Peyer's patch (tissue), 4 donors: ENCODE measurements around the gene FAAP100. TPM values are rescaled to one million over a fixed set of nuclear protein-coding genes. Genes with fewer than 3 reads are reported as not detected.

Source experiments
- DNase-seq, 3 donors: peaks; one replicate each; pipeline ENCODE4 v3.0.0-alpha.2; 2017 to 2019
- H3K27ac ChIP-seq, 4 donors: fragments of 200-600 bp; sonication (generic); one replicate each; pipeline ENCODE4 v1.5.1; 2016 to 2019
- H3K27me3 ChIP-seq, 2 donors: fragments of 200-600 bp; sonication (generic); one replicate each; pipeline ENCODE4 v1.5.1; 2019
- H3K36me3 ChIP-seq, 3 donors: fragments of 200-600 bp; sonication (generic); one replicate each; pipeline ENCODE4 v1.5.1; 2016 to 2019
- H3K4me1 ChIP-seq, 4 donors: fragments of 200-600 bp; sonication (generic); one replicate each; pipeline ENCODE4 v1.5.1; 2016 to 2019
- H3K4me3 ChIP-seq, 4 donors: fragments of 200-600 bp; sonication (generic); 1 replicate in 3 of 4; 2 replicates in 1 of 4; pipeline ENCODE4 v1.5.1; 2016 to 2019; ENCODE audit warnings: mild to moderate bottlenecking in 1 of 4
- H3K9me3 ChIP-seq, 4 donors: fragments of 200-600 bp; sonication (generic); one replicate each; pipeline ENCODE4 v1.5.1; 2016 to 2019; ENCODE audit warnings: mild to moderate bottlenecking in 1 of 4
- POLR2A ChIP-seq, 2 donors: fragments of 450-650 bp; IDR thresholded peaks; one replicate each; pipeline ENCODE4 v1.5.1; 2017; ENCODE audit warnings: antibody characterized with exemption in 2 of 2, mild to moderate bottlenecking in 2 of 2, moderate library complexity in 2 of 2
- small RNA-seq, 2 donors: library from RNA; depleted of rRNA; stranded (forward); fragments of <200 nt; gene quantifications; one replicate each; pipeline ENCODE3, GENCODE V24; 2016
- total RNA-seq, 4 donors: library from RNA; depleted of rRNA; stranded (reverse); fragments of >200 nt; gene quantifications; one replicate each; pipeline ENCODE4 v1.1.0, GENCODE V29; 2016
- TF ChIP-seq, protein P1 (sequence below), 6 experiments: fragments of 450-650 bp in 4 of 6; fragments of 200-600 bp in 2 of 6; sonication (generic) in 1 of 6; IDR thresholded peaks; one replicate each; pipeline ENCODE4 v1.5.1; 2017 to 2019; ENCODE audit warnings: antibody characterized with exemption in 6 of 6, mild to moderate bottlenecking in 3 of 6, moderate library complexity in 1 of 6

The FAAP100 gene
- total RNA-seq, 4 donors from 2014 or later, result 38.2 to 66.9 (median 52.2) TPM

DNA sequence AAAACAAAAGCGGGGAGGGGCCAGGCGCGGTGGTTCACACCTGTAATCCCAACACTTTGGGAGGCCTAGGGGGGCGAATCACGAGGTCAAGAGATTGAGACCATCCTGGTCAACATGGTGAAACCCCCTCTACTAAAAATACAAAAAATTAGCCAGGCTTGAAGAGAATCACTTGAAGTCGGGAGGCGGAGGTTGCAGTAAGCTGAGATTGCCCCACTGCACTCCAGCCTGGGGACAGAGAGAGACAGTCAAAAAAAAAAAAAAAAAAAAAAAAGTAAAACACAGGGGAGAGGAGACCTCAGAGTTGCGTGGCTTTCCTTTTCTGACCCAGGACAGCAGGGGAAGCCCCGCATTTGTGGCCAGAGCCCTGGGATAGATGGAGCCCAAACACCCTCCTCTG, 59.4 kb downstream of the FAAP100 start:
- H3K4me3 ChIP-seq, result no peak overlapping the region
- no peak for DNase-seq
- H3K27me3 ChIP-seq, result no peaks in the 10 kb centered on the region
- H3K36me3 ChIP-seq, result no peaks in the 10 kb centered on the region
- H3K27ac ChIP-seq, result no peak overlapping the region
- no peak for TF ChIP-seq POLR2A (IDR thresholded peaks at IDR 0.05)
- TF ChIP-seq, protein P1, sequence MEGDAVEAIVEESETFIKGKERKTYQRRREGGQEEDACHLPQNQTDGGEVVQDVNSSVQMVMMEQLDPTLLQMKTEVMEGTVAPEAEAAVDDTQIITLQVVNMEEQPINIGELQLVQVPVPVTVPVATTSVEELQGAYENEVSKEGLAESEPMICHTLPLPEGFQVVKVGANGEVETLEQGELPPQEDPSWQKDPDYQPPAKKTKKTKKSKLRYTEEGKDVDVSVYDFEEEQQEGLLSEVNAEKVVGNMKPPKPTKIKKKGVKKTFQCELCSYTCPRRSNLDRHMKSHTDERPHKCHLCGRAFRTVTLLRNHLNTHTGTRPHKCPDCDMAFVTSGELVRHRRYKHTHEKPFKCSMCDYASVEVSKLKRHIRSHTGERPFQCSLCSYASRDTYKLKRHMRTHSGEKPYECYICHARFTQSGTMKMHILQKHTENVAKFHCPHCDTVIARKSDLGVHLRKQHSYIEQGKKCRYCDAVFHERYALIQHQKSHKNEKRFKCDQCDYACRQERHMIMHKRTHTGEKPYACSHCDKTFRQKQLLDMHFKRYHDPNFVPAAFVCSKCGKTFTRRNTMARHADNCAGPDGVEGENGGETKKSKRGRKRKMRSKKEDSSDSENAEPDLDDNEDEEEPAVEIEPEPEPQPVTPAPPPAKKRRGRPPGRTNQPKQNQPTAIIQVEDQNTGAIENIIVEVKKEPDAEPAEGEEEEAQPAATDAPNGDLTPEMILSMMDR (IDR thresholded peaks at IDR 0.05), result no peak
- peaks cover 0 to 25% (median 7%) of the 10 kb centered on the region in 4 donors for H3K4me1 ChIP-seq
- no peaks in the 10 kb centered on the region for H3K9me3 ChIP-seq

DNA sequence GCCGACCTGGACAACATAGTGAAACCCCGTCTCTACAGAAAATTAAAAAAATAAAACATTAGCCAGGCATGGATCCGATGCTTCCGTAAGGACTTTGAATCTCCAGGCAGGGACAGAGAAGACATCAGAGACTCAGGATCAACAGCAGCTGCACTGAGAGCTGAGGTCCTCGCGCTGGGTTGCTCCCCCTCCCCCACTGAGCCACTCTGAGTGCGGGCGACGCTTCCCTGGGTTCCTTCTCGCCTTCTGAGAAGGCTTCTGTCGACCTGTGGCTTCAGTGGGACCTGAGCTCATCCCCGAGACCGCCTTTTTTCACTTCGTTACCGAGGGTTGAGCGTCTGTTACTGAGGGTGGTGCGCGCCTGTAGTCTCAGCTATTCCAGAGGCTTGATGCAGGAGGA, 60.0 kb downstream of the FAAP100 start:
- H3K27ac ChIP-seq, result no peak overlapping the region
- no peak for TF ChIP-seq POLR2A (IDR thresholded peaks at IDR 0.05)
- TF ChIP-seq, protein P1 (IDR thresholded peaks at IDR 0.05), result no peak
- peaks cover 0 to 30% (median 11%) of the 10 kb centered on the region in 4 donors for H3K4me1 ChIP-seq
- no peaks in the 10 kb centered on the region for H3K27me3 ChIP-seq
- H3K4me3 ChIP-seq, result no peak overlapping the region
- no peak for DNase-seq
- H3K36me3 ChIP-seq, result no peaks in the 10 kb centered on the region
- no peaks in the 10 kb centered on the region for H3K9me3 ChIP-seq

DNA sequence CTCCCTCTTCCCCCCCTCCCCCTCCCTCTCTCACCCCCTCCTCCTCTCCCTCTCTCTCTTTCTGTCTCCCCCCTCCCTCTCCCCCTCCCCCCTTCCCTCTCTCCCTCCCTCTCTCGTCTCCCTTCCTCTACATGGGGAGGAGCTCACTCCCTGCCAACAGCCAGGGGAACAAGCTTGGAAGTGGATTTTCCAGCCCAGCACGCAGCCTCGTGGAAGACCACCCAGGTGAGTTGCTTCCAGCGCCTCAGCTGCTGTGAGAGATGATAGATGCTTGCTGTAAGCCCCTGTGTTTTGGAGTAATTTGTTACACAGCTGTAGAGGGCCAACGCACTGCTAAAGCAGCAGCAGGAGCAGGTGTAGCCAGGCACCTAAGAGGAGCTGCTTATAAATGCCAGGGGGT, 60.4 kb downstream of the FAAP100 start:
- no peak for DNase-seq
- H3K4me3 ChIP-seq, result no peak overlapping the region
- TF ChIP-seq, protein P1 (IDR thresholded peaks at IDR 0.05), result no peak
- no peak for TF ChIP-seq POLR2A (IDR thresholded peaks at IDR 0.05)
- peaks cover 0 to 30% (median 11%) of the 10 kb centered on the region in 4 donors for H3K4me1 ChIP-seq
- no peaks in the 10 kb centered on the region for H3K36me3 ChIP-seq
- no peaks in the 10 kb centered on the region for H3K27me3 ChIP-seq
- no peaks in the 10 kb centered on the region for H3K9me3 ChIP-seq
- H3K27ac ChIP-seq, result no peak overlapping the region

DNA sequence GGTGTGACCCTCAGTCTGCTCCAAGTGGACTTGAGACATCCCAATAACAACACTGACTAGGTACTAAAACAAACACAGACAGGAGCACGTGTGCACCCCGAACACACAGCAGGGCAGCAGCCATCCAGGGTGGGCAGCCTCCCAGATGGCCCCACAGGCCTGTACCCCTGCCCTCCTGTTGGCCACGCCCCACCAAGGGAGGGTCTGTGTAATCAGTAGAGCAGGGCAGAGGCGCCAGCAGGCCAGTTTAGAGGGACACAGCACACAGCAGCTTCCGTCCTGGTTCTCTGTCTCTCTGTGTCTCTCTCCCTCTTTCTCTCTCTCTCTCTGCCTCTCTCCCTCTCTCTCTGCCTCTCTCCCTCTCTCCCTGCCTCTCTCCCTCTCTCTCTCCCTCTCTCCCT, 61.0 kb downstream of the FAAP100 start:
- peak in 2 of 3 donors; percentile 68 to 75 for DNase-seq
- H3K9me3 ChIP-seq, result no peaks in the 10 kb centered on the region
- peak in 1 of 2 donors; percentile 30 for TF ChIP-seq POLR2A (IDR thresholded peaks at IDR 0.05)
- TF ChIP-seq, protein P1 (IDR thresholded peaks at IDR 0.05), result no peak
- H3K4me1 ChIP-seq, result peaks cover 0 to 30% (median 11%) of the 10 kb centered on the region in 4 donors
- no peaks in the 10 kb centered on the region for H3K27me3 ChIP-seq
- no peak overlapping the region for H3K4me3 ChIP-seq
- no peaks in the 10 kb centered on the region for H3K36me3 ChIP-seq
- peak overlapping the region in 1 of 4 donors; percentile 13 for H3K27ac ChIP-seq

DNA sequence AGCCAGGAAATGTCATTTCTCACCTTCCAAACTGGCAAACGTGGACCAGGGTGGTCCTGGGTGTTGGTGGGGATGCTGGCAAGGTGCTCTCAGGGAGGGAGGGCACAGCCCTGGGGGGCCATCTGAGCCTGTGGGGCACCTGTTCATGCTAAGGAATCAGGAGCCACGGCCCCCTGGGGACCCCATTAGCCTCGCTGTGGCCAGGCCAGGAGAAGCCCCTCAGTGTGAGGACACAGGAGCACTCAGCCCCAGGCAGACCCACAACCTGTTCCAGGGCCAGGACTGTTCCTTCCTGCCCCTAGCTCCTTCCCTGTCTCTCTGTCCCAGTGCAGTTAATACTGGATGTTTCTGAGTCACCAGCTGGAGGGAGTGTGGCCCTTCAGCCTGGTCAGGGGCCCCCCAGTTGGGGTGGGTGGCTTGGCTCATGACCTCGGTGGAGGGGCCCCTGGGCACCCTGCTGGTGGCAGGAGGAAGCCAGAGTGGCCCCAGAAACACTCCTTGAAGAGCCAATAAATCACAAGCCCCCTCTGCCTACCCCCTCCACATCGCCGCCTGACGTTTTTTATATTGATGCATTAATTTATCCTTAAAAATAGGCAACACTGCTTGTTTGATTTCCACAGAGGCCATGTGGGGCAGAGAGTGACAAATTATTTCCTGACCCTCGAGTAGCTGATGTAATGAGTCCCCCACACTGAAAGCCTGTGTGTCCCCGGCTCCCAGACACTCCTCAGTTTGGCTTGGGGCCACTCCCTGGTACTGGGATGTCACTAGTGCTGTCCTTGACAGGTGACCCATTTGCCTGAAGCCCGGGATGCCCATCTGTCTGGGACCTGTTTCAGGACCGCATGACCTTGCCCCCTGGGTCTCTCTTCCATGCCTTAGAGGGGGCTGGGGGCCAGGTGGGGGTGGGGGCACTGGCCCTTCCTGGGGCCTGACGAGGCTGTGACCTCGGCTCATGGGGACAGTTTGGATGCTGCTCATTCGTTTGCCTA, 61.9 kb downstream of the FAAP100 start:
- H3K9me3 ChIP-seq, result no peaks in the 10 kb centered on the region
- H3K27me3 ChIP-seq, result no peaks in the 10 kb centered on the region
- H3K4me1 ChIP-seq, result peaks cover 0 to 30% (median 11%) of the 10 kb centered on the region in 4 donors
- no peak overlapping the region for H3K4me3 ChIP-seq
- H3K27ac ChIP-seq, result peak overlapping the region in 1 of 4 donors; percentile 13
- TF ChIP-seq POLR2A (IDR thresholded peaks at IDR 0.05), result no peak
- TF ChIP-seq, protein P1 (IDR thresholded peaks at IDR 0.05), result no peak
- no peaks in the 10 kb centered on the region for H3K36me3 ChIP-seq
- DNase-seq, result no peak

Small RNA genes within 50 kb of the gene (small RNA-seq; reads per million reads assigned to genes)
- gene RF00019, result 0 reads per million in 2 donors

Other genes starting within 250 kb of the FAAP100 start
- 10 to 100 TPM; 11.6 to 43.0 (median 23.9) TPM for gene BAHCC1, start 156.9 kb downstream of the FAAP100 start, total RNA-seq
- gene ACTG1, start 39.6 kb downstream of the FAAP100 start, total RNA-seq, result 1,000 to 10,000 TPM; 2,510 to 3,878 (median 3,203) TPM
- gene FSCN2, start 24.0 kb downstream of the FAAP100 start, total RNA-seq, result 1 to 10 TPM; 1.2 to 7.9 (median 5.2) TPM
- 100 to 1,000 TPM in 3 of 4 donors, 10 to 100 TPM in 1; 77.2 to 911 (median 122) TPM for gene NPLOC4, start 84.8 kb upstream of the FAAP100 start, total RNA-seq
- gene TSPAN10, start 84.8 kb upstream of the FAAP100 start, total RNA-seq, result not detected
- gene PDE6G, start 104.2 kb upstream of the FAAP100 start, total RNA-seq, result not detected
- 10 to 100 TPM in 3 of 4 donors, 1 to 10 TPM in 1; 1.7 to 55.4 (median 41.9) TPM for gene OXLD1, start 114.3 kb upstream of the FAAP100 start, total RNA-seq
- 10 to 100 TPM; 13.9 to 27.2 (median 17.0) TPM for gene CCDC137, start 114.4 kb upstream of the FAAP100 start, total RNA-seq
- gene ARL16, start 131.4 kb upstream of the FAAP100 start, total RNA-seq, result 10 to 100 TPM; 33.5 to 45.4 (median 43.4) TPM
- 100 to 1,000 TPM; 118 to 186 (median 171) TPM for gene HGS, start 131.7 kb upstream of the FAAP100 start, total RNA-seq
- gene MRPL12, start 151.0 kb upstream of the FAAP100 start, total RNA-seq, result 10 to 100 TPM; 65.6 to 99.9 (median 76.4) TPM
- 100 to 1,000 TPM in 1 of 4 donors, 10 to 100 TPM in 3; 37.1 to 109 (median 64.1) TPM for gene SLC25A10, start 159.9 kb upstream of the FAAP100 start, total RNA-seq